Measurements from ENCODE around the gene DCDC1. TPM values are rescaled to one million over a fixed set of nuclear protein-coding genes. Genes with fewer than 3 reads are reported as not detected.

Gene DCDC1
- total and polyA plus RNA-seq, 9 of the 15 experiments (the other 6 are each of a cell fraction or from before 2014, with no cell fraction given), result 0.05 to 0.18 (median 0.08) TPM; not detected in 3

DNA sequence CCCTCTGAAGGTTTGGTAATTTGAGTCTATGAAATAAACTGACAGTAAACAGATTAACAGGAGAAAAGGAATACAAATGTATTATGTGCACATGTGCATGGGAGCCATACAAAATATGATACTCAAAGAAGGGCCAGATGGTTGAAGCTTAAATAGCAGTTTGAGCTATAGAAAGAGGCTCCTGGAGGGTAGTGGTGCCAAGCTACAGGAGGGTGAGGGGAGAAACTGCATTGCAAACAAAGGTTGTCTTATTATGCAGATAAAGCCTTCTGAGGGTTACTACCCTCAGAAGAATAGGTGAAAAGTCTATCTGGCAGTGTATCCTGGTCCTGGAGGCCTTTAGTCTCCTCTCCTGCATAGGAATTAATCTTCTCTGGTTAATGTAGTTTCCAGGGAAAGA, 516.1 kb downstream of the DCDC1 start:
- Histone ChIP-seq H3K27me3 (ENCODE audit: control insufficient read depth in 2 of 2, insufficient read depth in 2 of 2, low read length in 2 of 2) (no peaks in the 10 kb centered on the region), H3K4me3 (no peak overlapping the region), H4K20me1 (replicated peaks; ENCODE audit: control insufficient read depth, insufficient read depth, low read length) (no peaks in the 10 kb centered on the region), H3K4me1 (replicated peaks in 1 of 2; ENCODE audit: control insufficient read depth in 2 of 2, insufficient read depth in 2 of 2, low read length in 2 of 2) (no peaks in the 10 kb centered on the region), H3K36me3 (ENCODE audit: control insufficient read depth, insufficient read depth, low read length) (no peaks in the 10 kb centered on the region), H3K4me2 (ENCODE audit: insufficient read depth, low read length) (no peak overlapping the region), H3K27ac (ENCODE audit: extremely low read depth, low read depth, low read length) (no peak overlapping the region), H3K9me3 (replicated peaks; ENCODE audit: control insufficient read depth, insufficient read depth, low read depth, low read length) (no peaks in the 10 kb centered on the region), H3K9ac (ENCODE audit: insufficient read depth in 1 of 2, low read depth in 2 of 2, low read length in 2 of 2) (no peak overlapping the region), H3K79me2 (ENCODE audit: control insufficient read depth, insufficient read depth, low read length) (no peaks in the 10 kb centered on the region), H3K9me1 (ENCODE audit: control insufficient read depth, insufficient read depth, low read length) (no peaks in the 10 kb centered on the region), H2AFZ (ENCODE audit: low read depth, low read length) (no peak overlapping the region)
- in situ Hi-C loops (cut with MboI), result no loop called here
- DNase-seq (ENCODE audit: extremely low read depth in 1 of 4, low spot score in 3 of 4), result no peak
- ChIA-PET POLR2A (no interaction called here), CTCF (ENCODE audit: low intra/inter-chr PET ratio) (no interaction called here)
- intact Hi-C loops (cut with micrococcal nuclease), result no loop called here
- no peak for ATAC-seq
- TF ChIP-seq, protein P1, sequence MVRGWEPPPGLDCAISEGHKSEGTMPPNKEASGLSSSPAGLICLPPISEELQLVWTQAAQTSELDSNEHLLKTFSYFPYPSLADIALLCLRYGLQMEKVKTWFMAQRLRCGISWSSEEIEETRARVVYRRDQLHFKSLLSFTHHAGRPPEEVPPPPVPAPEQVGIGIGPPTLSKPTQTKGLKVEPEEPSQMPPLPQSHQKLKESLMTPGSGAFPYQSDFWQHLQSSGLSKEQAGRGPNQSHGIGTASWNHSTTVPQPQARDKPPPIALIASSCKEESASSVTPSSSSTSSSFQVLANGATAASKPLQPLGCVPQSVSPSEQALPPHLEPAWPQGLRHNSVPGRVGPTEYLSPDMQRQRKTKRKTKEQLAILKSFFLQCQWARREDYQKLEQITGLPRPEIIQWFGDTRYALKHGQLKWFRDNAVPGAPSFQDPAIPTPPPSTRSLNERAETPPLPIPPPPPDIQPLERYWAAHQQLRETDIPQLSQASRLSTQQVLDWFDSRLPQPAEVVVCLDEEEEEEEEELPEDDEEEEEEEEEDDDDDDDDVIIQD (CRISPR knock-in tag; IDR thresholded peaks at IDR 0.05), result no peak
- TF ChIP-seq, protein P2, sequence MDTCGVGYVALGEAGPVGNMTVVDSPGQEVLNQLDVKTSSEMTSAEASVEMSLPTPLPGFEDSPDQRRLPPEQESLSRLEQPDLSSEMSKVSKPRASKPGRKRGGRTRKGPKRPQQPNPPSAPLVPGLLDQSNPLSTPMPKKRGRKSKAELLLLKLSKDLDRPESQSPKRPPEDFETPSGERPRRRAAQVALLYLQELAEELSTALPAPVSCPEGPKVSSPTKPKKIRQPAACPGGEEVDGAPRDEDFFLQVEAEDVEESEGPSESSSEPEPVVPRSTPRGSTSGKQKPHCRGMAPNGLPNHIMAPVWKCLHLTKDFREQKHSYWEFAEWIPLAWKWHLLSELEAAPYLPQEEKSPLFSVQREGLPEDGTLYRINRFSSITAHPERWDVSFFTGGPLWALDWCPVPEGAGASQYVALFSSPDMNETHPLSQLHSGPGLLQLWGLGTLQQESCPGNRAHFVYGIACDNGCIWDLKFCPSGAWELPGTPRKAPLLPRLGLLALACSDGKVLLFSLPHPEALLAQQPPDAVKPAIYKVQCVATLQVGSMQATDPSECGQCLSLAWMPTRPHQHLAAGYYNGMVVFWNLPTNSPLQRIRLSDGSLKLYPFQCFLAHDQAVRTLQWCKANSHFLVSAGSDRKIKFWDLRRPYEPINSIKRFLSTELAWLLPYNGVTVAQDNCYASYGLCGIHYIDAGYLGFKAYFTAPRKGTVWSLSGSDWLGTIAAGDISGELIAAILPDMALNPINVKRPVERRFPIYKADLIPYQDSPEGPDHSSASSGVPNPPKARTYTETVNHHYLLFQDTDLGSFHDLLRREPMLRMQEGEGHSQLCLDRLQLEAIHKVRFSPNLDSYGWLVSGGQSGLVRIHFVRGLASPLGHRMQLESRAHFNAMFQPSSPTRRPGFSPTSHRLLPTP (IDR thresholded peaks at IDR 0.05; ENCODE audit: borderline replicate concordance, extremely low read depth, insufficient read length), result no peak
- TF ChIP-seq RFX5 (IDR thresholded peaks at IDR 0.05; ENCODE audit: low read depth, low read length) (no peak), SNIP1 (IDR thresholded peaks at IDR 0.05; ENCODE audit: low read depth) (no peak)
- BruUV-seq (replicated peaks), result no TSS peak
- no peak for FAIRE-seq

Data from K562 (cell line).